Renal cortical epithelial cell (primary cell): Measurements from ENCODE around the gene DCLK1. TPM values are rescaled to one million over a fixed set of nuclear protein-coding genes. Genes with fewer than 3 reads are reported as not detected.

ENCODE experiments used
- total RNA-seq: library from RNA; depleted of rRNA; stranded (reverse); fragments of >200 nt; gene quantifications from 2 replicates; pipeline ENCODE4 v1.2.3, GENCODE V29; 2014

The DCLK1 gene
- total RNA-seq, 1 donor from 2014 or later = 12.0 TPM

Other genes with a start within 250 kb of the DCLK1 start
- gene SOHLH2, start 83.2 kb upstream of the DCLK1 start, total RNA-seq = 0.10 and 0.69 TPM in 2 replicates
- gene CCDC169, start 166.4 kb upstream of the DCLK1 start, total RNA-seq = 2.8 and 3.3 TPM in 2 replicates
- gene SPART, start 215.0 kb upstream of the DCLK1 start, total RNA-seq = 65.1 and 152 TPM in 2 replicates